Activated CD8-positive, alpha-beta T cell treated with anti-CD3 and anti-CD28 coated beads, Interleukin-2, amount 10 ng/mL, durations not matched to agents 7 days and 5 days (primary cell): ENCODE results near the gene UNC93A. TPM values are rescaled to one million over a fixed set of nuclear protein-coding genes. Genes with fewer than 3 reads are reported as not detected.

Experiments used
- ATAC-seq: fragments of 150-1000 bp; cut with Tn5 transposase; one replicate; pipeline ENCODE4 v1.10.0; 2021; ENCODE audit warnings: moderate library complexity
- CTCF ChIA-PET: fragments of 350-600 bp; sonication (Branson Sonifier 250); formaldehyde crosslinking; loops from one replicate; lab custom pipeline; 2021; ENCODE audit warnings: antibody characterized with exemption; lab: Charles Lee
- POLR2A ChIA-PET: fragments of 350-600 bp; sonication (Branson Sonifier 250); formaldehyde crosslinking; loops from one replicate; lab custom pipeline; 2021; ENCODE audit warnings: antibody characterized with exemption; lab: Charles Lee
- DNase-seq: peaks from one replicate; pipeline ENCODE4 v3.0.0-alpha.2; 2020
- H3K27ac Mint-ChIP-seq: one replicate; pipeline ENCODE4 v1.8.0; 2021; ENCODE audit warnings: mild to moderate bottlenecking, mixed read lengths
- H3K27me3 Mint-ChIP-seq: one replicate; pipeline ENCODE4 v1.8.0; 2021; ENCODE audit warnings: low read depth, mixed read lengths
- H3K36me3 Mint-ChIP-seq: one replicate; pipeline ENCODE4 v1.8.0; 2021; ENCODE audit warnings: low read depth, mixed read lengths
- H3K4me1 Mint-ChIP-seq: one replicate; pipeline ENCODE4 v1.8.0; 2021; ENCODE audit warnings: low read depth, mixed read lengths
- H3K4me3 Mint-ChIP-seq: one replicate; pipeline ENCODE4 v1.8.0; 2021; ENCODE audit warnings: mild to moderate bottlenecking, mixed read lengths
- H3K9me3 Mint-ChIP-seq: one replicate; pipeline ENCODE4 v1.8.0; 2022; ENCODE audit warnings: mixed read lengths; ENCODE audit not compliant: insufficient read depth
- total RNA-seq, 2 experiments: library from RNA; stranded (reverse); gene quantifications; one replicate each; pipeline ENCODE4 v1.2.3, GENCODE V29; 2021

The UNC93A gene
- total RNA-seq, 2 experiments from 2014 or later: not detected

DNA sequence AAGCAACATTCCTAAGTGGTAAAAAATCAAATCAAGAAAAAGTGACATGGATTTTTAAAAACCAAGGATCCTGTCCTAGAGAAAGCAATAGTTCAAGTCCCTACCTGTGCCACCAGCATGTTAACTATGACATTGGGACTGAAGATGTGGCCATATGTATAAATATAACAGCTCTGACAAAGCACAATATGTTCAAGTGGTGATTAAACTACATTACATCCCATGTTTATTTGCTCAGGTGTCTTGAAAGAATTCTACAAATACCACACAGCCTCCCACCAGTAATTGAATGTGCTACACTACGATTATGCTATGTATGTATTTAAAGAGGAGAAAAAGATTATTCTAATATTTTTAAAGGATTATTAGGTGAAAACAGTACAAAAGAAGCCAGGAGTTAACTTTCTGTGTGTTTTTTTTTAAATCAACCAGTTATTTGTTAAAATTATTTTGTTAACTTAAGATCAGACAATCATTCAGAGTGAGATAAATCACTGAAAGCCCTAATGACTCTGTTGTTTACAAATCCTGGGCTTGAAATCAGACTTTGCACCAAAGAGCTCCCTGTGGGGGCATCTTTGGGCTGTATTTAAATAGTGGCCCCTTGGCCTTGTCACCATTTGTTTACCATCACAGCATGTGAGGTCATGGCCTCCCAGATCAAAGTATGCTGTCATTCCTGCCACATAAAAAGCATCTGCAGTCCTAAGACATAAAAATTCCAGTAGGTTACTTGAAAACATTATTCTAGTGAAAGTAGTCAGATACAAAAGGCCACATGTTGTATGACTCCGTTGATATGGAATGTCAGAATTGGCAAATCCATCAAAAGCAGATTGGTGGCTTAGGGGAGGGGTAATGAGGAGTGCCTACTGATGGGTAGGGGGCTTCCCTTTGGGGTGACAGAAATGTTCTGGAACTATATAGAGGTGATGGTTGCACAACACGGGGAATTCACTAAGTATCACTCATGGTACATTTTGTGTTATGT lies 50.8 kb downstream of the UNC93A start:
- ATAC-seq: no peak
- DNase-seq: no peak
- CTCF ChIA-PET: interaction anchor here (1.7 kb wide), 1 partner anchor 10 kb away, joined by 10 read pairs; no protein-coding TSS in a partner anchor
- H3K27ac Mint-ChIP-seq: no peak overlapping the region
- H3K9me3 Mint-ChIP-seq: no peaks in the 10 kb centered on the region
- H3K4me3 Mint-ChIP-seq: no peak overlapping the region
- no peaks in the 10 kb centered on the region for H3K4me1 Mint-ChIP-seq
- H3K36me3 Mint-ChIP-seq: no peaks in the 10 kb centered on the region
- POLR2A ChIA-PET: no interaction called here
- peaks cover 11% of the 10 kb centered on the region for H3K27me3 Mint-ChIP-seq

DNA sequence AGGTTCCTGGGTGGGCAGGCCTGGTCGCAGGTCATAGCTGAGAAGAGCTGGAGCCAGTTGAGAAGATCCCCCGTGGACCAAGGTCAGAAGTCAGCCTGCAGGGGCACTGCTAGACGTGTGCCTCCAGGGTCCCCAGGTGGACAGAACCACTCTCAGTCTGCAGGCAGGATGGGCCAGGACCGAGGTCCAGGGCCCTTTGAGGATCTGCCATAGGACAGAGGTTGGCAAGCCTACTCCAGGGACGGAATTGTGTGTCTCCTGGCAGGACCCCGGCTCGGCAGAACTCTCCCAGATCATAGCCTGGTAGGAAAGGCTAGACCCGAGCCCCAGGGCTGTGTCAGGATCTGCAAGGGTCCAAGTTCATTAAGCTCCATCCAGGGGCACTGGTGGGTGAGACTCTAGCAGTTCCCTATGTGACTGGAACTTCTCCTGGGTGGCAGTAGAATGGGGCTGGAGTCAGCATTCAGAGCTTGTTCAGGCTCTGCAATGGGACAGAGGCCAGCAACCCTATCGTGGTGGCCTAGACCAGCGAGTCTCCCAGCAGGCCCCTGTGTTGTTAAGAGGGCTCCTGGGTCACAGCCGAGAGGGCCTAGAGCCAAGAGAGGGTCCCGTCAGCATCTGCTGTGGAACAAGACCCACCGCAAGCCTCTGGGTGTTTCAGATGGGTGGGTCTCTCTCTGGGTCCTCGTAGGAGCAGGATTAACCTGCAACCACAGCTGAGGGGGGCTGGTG lies 51.9 kb downstream of the UNC93A start:
- no peak overlapping the region for H3K4me3 Mint-ChIP-seq
- peaks cover 18% of the 10 kb centered on the region for H3K27me3 Mint-ChIP-seq
- H3K27ac Mint-ChIP-seq: no peak overlapping the region
- no peak for ATAC-seq
- no peaks in the 10 kb centered on the region for H3K4me1 Mint-ChIP-seq
- no peaks in the 10 kb centered on the region for H3K9me3 Mint-ChIP-seq
- no peaks in the 10 kb centered on the region for H3K36me3 Mint-ChIP-seq
- DNase-seq: no peak
- ChIA-PET POLR2A (no interaction called here), CTCF (interaction anchor here (0.6 kb wide), 1 partner anchor 8 kb away, joined by 3 read pairs; no protein-coding TSS in a partner anchor)

DNA sequence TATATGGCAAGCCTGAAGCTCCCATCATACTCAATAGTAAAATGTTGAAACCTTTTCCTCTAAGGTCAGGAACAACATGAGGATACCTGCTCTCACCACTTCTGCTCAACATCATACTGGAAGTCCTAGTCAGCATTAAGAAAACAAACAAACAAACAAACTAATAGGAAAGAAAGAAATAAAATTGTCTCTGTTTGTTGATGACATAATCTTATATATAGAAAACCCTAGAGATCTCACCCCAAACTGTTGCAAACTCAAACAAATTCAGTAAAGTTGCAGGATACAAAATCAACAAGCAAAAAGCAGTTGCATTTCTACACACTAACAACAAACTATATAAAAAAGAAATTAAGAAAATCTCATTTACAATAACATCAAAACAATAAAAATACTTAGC lies 54.2 kb downstream of the UNC93A start:
- CTCF ChIA-PET: no interaction called here
- POLR2A ChIA-PET: no interaction called here
- Mint-ChIP-seq H3K27ac (no peak overlapping the region), H3K27me3 (peaks cover 30% of the 10 kb centered on the region), H3K9me3 (no peaks in the 10 kb centered on the region), H3K36me3 (no peaks in the 10 kb centered on the region), H3K4me3 (no peak overlapping the region), H3K4me1 (peaks cover 5% of the 10 kb centered on the region)
- no peak for ATAC-seq
- DNase-seq: no peak

GRCh38 chr6:167345960-167346359 lies 54.8 kb downstream of the UNC93A start:
- DNase-seq (no peak), ATAC-seq (no peak)
- ChIA-PET POLR2A (no interaction called here), CTCF (no interaction called here)
- Mint-ChIP-seq H3K36me3 (no peaks in the 10 kb centered on the region), H3K27ac (no peak overlapping the region), H3K4me3 (no peak overlapping the region), H3K9me3 (no peaks in the 10 kb centered on the region), H3K4me1 (peaks cover 9% of the 10 kb centered on the region), H3K27me3 (peaks cover 30% of the 10 kb centered on the region)

DNA sequence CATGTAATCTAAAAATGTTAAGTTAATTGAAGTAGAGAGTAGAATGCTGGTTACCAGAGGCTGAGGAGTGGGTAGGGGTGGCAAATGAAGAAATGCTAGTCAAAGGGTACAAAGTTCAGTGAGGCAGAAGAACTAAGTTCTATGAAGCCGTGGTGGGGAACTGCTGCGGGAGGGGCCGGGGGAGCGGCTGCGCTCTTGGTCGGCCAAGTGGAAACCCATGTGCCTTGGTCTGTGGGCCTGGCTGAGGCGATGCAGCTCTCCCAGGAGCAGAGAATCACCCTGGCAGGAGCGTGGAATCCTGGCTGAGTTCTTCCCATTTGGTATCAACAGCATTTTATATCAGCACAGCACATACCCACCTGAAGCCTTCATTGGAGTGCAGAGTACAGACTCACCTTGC lies 56.1 kb downstream of the UNC93A start:
- Mint-ChIP-seq H3K36me3 (no peaks in the 10 kb centered on the region), H3K4me1 (peaks cover 19% of the 10 kb centered on the region), H3K4me3 (no peak overlapping the region), H3K9me3 (no peaks in the 10 kb centered on the region), H3K27ac (no peak overlapping the region), H3K27me3 (peaks cover 34% of the 10 kb centered on the region)
- ATAC-seq (no peak), DNase-seq (no peak)
- POLR2A ChIA-PET: no interaction called here
- CTCF ChIA-PET: no interaction called here

GRCh38 chr6:167349631-167350274 lies 58.6 kb downstream of the UNC93A start:
- CTCF ChIA-PET: no interaction called here
- Mint-ChIP-seq H3K36me3 (no peaks in the 10 kb centered on the region), H3K9me3 (no peaks in the 10 kb centered on the region), H3K27me3 (peaks cover 40% of the 10 kb centered on the region), H3K4me1 (peaks cover 19% of the 10 kb centered on the region), H3K4me3 (peak overlapping the region; percentile 71), H3K27ac (peak overlapping the region; percentile 5)
- POLR2A ChIA-PET: no interaction called here
- DNase-seq: no peak
- ATAC-seq: no peak

DNA sequence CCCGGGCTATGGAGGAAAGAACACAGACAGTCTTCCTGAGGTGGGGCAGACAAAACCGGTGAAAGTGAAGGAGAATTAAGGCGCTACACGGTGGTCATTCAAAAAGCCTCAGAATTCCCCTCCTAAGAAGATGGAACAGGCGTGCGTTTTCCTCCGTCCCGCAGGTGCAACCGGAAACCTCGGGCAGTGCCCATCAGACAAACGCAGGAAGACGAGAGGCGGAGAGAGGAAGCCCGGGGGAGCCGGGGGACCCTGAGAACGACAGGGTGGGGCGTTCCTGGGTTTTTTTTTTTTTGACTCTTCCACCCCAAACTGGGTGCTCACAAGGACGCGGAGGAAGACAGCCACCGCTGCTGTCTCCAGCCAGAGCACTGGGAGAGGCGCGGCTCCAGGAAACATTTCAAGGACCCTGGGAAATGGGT lies 59.2 kb downstream of the UNC93A start:
- Mint-ChIP-seq H3K36me3 (no peaks in the 10 kb centered on the region), H3K27ac (peak overlapping the region; percentile 5), H3K27me3 (peaks cover 41% of the 10 kb centered on the region), H3K4me3 (peak overlapping the region; percentile 71), H3K9me3 (no peaks in the 10 kb centered on the region), H3K4me1 (peaks cover 19% of the 10 kb centered on the region)
- CTCF ChIA-PET: no interaction called here
- POLR2A ChIA-PET: no interaction called here
- DNase-seq: no peak
- no peak for ATAC-seq

- Mint-ChIP-seq H3K27ac (peak overlapping the region; percentile 71), H3K4me1 (peaks cover 19% of the 10 kb centered on the region), H3K27me3 (peaks cover 40% of the 10 kb centered on the region), H3K4me3 (peak overlapping the region; percentile 74), H3K36me3 (no peaks in the 10 kb centered on the region), H3K9me3 (no peaks in the 10 kb centered on the region)
- CTCF ChIA-PET: interaction anchor here (0.7 to 2.0 kb wide), 13 partner anchors 8 to 1032 kb away, joined by 3 to 10 read pairs (median 4); no protein-coding TSS in a partner anchor
- POLR2A ChIA-PET: interaction anchor here (0.9 kb wide), 1 partner anchor 13 kb away, joined by 8 read pairs; no protein-coding TSS in a partner anchor
- peak; percentile 89 for ATAC-seq
- DNase-seq: peak; percentile 90
These were observed 59.9 kb downstream of the UNC93A start for GRCh38 chr6:167350731-167351655.

GRCh38 chr6:167351656-167352345 lies 60.7 kb downstream of the UNC93A start:
- no peak for DNase-seq
- Mint-ChIP-seq H3K4me3 (peak overlapping the region; percentile 74), H3K27ac (peak overlapping the region; percentile 33), H3K36me3 (no peaks in the 10 kb centered on the region), H3K4me1 (peaks cover 19% of the 10 kb centered on the region), H3K27me3 (peaks cover 43% of the 10 kb centered on the region), H3K9me3 (no peaks in the 10 kb centered on the region)
- POLR2A ChIA-PET: interaction anchor here (0.9 kb wide), 2 partner anchors 12 to 59 kb away, joined by 3 to 8 read pairs; no protein-coding TSS in a partner anchor
- CTCF ChIA-PET: interaction anchor here (0.7 to 2.0 kb wide), 13 partner anchors 8 to 1033 kb away, joined by 3 to 10 read pairs (median 4); no protein-coding TSS in a partner anchor
- no peak for ATAC-seq

- Mint-ChIP-seq H3K36me3 (no peaks in the 10 kb centered on the region), H3K27ac (no peak overlapping the region), H3K4me3 (no peak overlapping the region), H3K27me3 (peaks cover 26% of the 10 kb centered on the region), H3K4me1 (peaks cover 1% of the 10 kb centered on the region), H3K9me3 (no peaks in the 10 kb centered on the region)
- POLR2A ChIA-PET: no interaction called here
- ATAC-seq: no peak
- CTCF ChIA-PET: no interaction called here
- DNase-seq: no peak
These were observed 65.8 kb downstream of the UNC93A start for GRCh38 chr6:167356874-167357273.
